GM06990 (cell line): ENCODE measurements around the gene MRC1.

Experiments
- DNase-seq: peaks from one replicate; pipeline ENCODE4 v3.0.0-alpha.2; 2011; ENCODE audit not compliant: insufficient read length; ENCODE audit errors: extremely low read depth
- H3K27me3 ChIP-seq: replicated peaks from 2 replicates; pipeline ENCODE4 v1.6.0; 2011; ENCODE audit warnings: low read length; ENCODE audit not compliant: control insufficient read depth, insufficient read depth
- H3K36me3 ChIP-seq: 2 replicates; pipeline ENCODE4 v1.5.1; 2011; ENCODE audit warnings: low read length; ENCODE audit not compliant: control insufficient read depth, insufficient read depth
- H3K4me3 ChIP-seq: replicated peaks from 2 replicates; pipeline ENCODE4 v1.5.1; 2011; ENCODE audit warnings: low read depth, mild to moderate bottlenecking, control low read depth, low read length
- TF ChIP-seq, protein P1 (sequence below): IDR thresholded peaks from 2 replicates; pipeline ENCODE4 v1.5.1; 2011; ENCODE audit warnings: low read length, control low read depth, mild to moderate bottlenecking, inconsistent platforms; ENCODE audit not compliant: insufficient read depth, poor library complexity, severe bottlenecking

MRC1 gene

GRCh38 chr10:17857040-17857439, 47.9 kb downstream of the MRC1 start:
- no peak for DNase-seq
- Histone ChIP-seq H3K27me3 (no peaks in the 10 kb centered on the region), H3K36me3 (no peaks in the 10 kb centered on the region), H3K4me3 (no peak overlapping the region)
- TF ChIP-seq, protein P1, sequence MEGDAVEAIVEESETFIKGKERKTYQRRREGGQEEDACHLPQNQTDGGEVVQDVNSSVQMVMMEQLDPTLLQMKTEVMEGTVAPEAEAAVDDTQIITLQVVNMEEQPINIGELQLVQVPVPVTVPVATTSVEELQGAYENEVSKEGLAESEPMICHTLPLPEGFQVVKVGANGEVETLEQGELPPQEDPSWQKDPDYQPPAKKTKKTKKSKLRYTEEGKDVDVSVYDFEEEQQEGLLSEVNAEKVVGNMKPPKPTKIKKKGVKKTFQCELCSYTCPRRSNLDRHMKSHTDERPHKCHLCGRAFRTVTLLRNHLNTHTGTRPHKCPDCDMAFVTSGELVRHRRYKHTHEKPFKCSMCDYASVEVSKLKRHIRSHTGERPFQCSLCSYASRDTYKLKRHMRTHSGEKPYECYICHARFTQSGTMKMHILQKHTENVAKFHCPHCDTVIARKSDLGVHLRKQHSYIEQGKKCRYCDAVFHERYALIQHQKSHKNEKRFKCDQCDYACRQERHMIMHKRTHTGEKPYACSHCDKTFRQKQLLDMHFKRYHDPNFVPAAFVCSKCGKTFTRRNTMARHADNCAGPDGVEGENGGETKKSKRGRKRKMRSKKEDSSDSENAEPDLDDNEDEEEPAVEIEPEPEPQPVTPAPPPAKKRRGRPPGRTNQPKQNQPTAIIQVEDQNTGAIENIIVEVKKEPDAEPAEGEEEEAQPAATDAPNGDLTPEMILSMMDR = no peak

DNA sequence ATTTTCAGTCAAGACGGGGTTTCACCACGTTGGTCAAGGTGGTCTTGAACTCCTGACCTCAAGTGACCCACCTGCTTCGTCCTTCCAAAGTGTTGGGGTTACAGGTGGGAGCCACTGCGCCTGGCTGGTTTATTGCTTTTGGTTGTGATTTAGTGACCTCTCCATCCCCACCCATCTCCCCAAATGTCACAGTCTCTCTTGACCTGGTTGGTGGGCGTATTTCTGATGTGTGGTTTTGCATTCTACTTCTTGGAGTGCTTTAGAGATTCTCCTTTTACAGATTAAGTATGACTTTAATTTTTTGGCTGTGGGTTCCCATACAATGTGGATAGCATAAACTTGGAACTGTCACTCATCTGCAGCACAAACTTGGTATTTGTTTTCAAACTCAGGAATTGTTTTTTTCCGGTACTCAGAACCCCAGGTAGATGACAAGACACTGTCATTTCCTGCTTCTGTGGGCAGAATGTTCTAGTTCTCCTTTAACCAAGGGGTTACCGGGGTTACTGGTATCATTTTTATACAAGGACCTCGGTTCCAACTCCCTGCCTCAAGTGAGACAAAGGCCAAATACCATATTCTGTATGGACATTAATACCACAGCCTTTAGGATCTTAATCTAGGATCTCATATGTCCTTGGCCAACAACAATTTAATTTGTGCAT, 50.5 kb downstream of the MRC1 start:
- H3K4me3 ChIP-seq = no peak overlapping the region
- peak; percentile 24 for DNase-seq
- TF ChIP-seq, protein P1 = no peak
- no peaks in the 10 kb centered on the region for H3K36me3 ChIP-seq
- H3K27me3 ChIP-seq = no peaks in the 10 kb centered on the region

GRCh38 chr10:17861760-17862159, 52.6 kb downstream of the MRC1 start:
- Histone ChIP-seq H3K36me3 (no peaks in the 10 kb centered on the region), H3K27me3 (no peaks in the 10 kb centered on the region), H3K4me3 (no peak overlapping the region)
- TF ChIP-seq, protein P1 = no peak
- no peak for DNase-seq

DNA sequence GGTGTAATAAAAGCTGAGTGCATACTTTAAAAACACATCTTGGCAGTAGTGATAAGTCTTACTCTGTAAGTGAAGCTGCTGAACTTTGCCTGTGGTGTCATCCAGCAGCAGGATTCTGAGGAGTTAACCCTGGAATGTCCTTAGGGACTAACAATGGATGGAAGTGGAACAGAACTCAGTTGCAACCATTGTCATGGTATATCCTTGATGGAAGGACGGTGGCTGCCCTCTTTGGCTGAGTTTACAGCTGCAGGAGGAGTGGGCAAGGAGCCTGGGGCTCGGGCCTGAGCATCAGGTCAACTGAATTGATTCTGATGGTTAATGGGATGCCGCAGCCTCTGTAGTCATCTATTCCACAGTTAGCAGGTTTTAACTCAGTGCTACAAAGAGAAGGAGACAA, 56.2 kb downstream of the MRC1 start:
- Histone ChIP-seq H3K27me3 (no peaks in the 10 kb centered on the region), H3K4me3 (no peak overlapping the region), H3K36me3 (no peaks in the 10 kb centered on the region)
- TF ChIP-seq, protein P1 = no peak
- no peak for DNase-seq

DNA sequence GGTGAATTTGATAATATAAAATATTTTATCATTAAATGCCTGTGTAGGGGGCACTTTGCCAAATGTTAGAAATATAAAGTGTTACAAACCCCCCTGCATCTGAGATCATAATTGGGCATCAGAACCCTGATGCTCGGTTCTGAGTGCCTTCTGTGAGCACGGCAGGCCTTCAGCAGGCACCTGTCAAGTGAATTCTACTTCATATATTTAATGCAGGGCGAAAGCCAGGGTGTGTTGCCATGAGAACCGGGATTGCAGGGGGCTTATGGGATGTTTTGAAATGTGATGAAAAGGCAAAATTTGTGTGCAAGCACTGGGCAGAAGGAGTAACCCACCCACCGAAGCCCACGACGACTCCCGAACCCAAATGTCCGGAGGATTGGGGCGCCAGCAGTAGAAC, 57.2 kb downstream of the MRC1 start:
- no peak for DNase-seq
- Histone ChIP-seq H3K36me3 (no peaks in the 10 kb centered on the region), H3K27me3 (no peaks in the 10 kb centered on the region), H3K4me3 (no peak overlapping the region)
- TF ChIP-seq, protein P1 = no peak

- Histone ChIP-seq H3K27me3 (no peaks in the 10 kb centered on the region), H3K4me3 (no peak overlapping the region), H3K36me3 (no peaks in the 10 kb centered on the region)
- DNase-seq = no peak
- TF ChIP-seq, protein P1 = no peak
Measured at GRCh38 chr10:17867056-17867455, 57.9 kb downstream of the MRC1 start.
